Breast epithelium (tissue), 3 donors: ENCODE results near the gene TAS2R31.

Experiments
- CTCF ChIP-seq, 3 donors: fragments of 450-650 bp; IDR thresholded peaks; one replicate each; pipeline ENCODE4 v1.5.1; 2016 to 2017; ENCODE audit warnings: antibody characterized with exemption in 3 of 3, mild to moderate bottlenecking in 3 of 3, moderate library complexity in 3 of 3
- POLR2A ChIP-seq: fragments of 450-650 bp; IDR thresholded peaks from one replicate; pipeline ENCODE4 v1.6.1; 2016; ENCODE audit warnings: antibody characterized with exemption, mild to moderate bottlenecking, moderate library complexity

GRCh38 chr12:11026118-11026517 lies 5.1 kb downstream of the TAS2R31 start:
- no peak for TF ChIP-seq CTCF (IDR thresholded peaks at IDR 0.05)
- TF ChIP-seq POLR2A = no peak
